HepG2 (cell line): ENCODE measurements around the gene PCGF2. TPM values are rescaled to one million over a fixed set of nuclear protein-coding genes. Genes with fewer than 3 reads are reported as not detected.
A peak's percentile ranks its signal among the peaks of the same experiment; 100 is the strongest.

Experiments used
- ATAC-seq: fragments of 200-7000 bp; cut with Tn5 transposase; 3 replicates; pipeline ENCODE4 v1.9.1; 2020; ENCODE audit warnings: mild to moderate bottlenecking, moderate library complexity
- BruUV-seq: library from RNA; stranded (reverse); fragments of 400-500 nt; replicated peaks from 2 replicates; lab custom pipeline; 2021; lab: Mats Ljungman, UMichigan
- CTCF ChIA-PET: fragments of 300-600 bp; formaldehyde crosslinking; extraction: SDS; loops from one replicate; lab custom pipeline; 2021; ENCODE audit warnings: low total read pairs, inconsistent platforms, low intra/inter-chr PET ratio; lab: Yijun Ruan, JAX
- POLR2A ChIA-PET: fragments of 350-600 bp; sonication (Branson Sonifier 250); formaldehyde crosslinking; loops from one replicate; lab custom pipeline; 2020; ENCODE audit warnings: antibody characterized with exemption, inconsistent platforms; lab: Yijun Ruan, JAX
- DNase-seq: peaks from one replicate; pipeline ENCODE4 v3.0.0-alpha.2; 2015; ENCODE audit warnings: low spot score
- FAIRE-seq: peaks from 3 replicates; lab custom pipeline; 2011; peaks lifted over from hg19 to GRCh38; lab: Jason Lieb, UNC
- H2AFZ ChIP-seq: one replicate; pipeline ENCODE4 v1.6.1; 2011; ENCODE audit warnings: low read length, inconsistent platforms
- H3K27ac ChIP-seq: fragments of 300-600 bp; 3 replicates; pipeline ENCODE4 v1.8.0; 2011; ENCODE audit warnings: mixed run types, mild to moderate bottlenecking, mixed read lengths, low read length, inconsistent platforms; ENCODE audit not compliant: insufficient read depth; ENCODE audit errors: extremely low read length
- H3K27me3 ChIP-seq, 2 experiments: fragments of 200-600 bp in 1 of 2; 2 replicates in 1 of 2; 3 replicates in 1 of 2; pipeline versions ENCODE4 v1.6.0 to v1.8.0; 2011; ENCODE audit warnings: low read length in 2 of 2, mild to moderate bottlenecking in 2 of 2, moderate library complexity in 2 of 2, inconsistent platforms in 1 of 2; ENCODE audit not compliant: insufficient read depth in 2 of 2, control insufficient read depth in 1 of 2
- H3K36me3 ChIP-seq, 2 experiments: fragments of 200-600 bp in 1 of 2; replicated peaks in 1 of 2; 2 replicates in 1 of 2; 3 replicates in 1 of 2; pipeline versions ENCODE4 v1.5.1 to v1.8.0; 2011; ENCODE audit warnings: low read length in 2 of 2, inconsistent platforms in 1 of 2; ENCODE audit not compliant: insufficient read depth in 2 of 2, control insufficient read depth in 1 of 2
- H3K4me1 ChIP-seq: 2 replicates; pipeline ENCODE4 v1.5.1; 2012; ENCODE audit warnings: low read length, inconsistent platforms; ENCODE audit not compliant: insufficient read depth
- H3K4me2 ChIP-seq: 2 replicates; pipeline ENCODE4 v1.6.0; 2011; ENCODE audit warnings: low read depth, low read length, inconsistent platforms
- H3K4me3 ChIP-seq, 3 experiments: fragments of 200-600 bp in 1 of 3; sonication (generic), shearing (Covaris generic) in 1 of 3; replicated peaks in 1 of 3; 2 replicates each; pipeline ENCODE4 v1.5.1; 2011 to 2016; ENCODE audit warnings: low read length in 3 of 3, inconsistent platforms in 2 of 3, low read depth in 2 of 3, mild to moderate bottlenecking in 2 of 3, control low read depth in 1 of 3, mixed read lengths in 1 of 3; ENCODE audit not compliant: insufficient read depth in 1 of 3
- H3K79me2 ChIP-seq: one replicate; pipeline ENCODE4 v1.6.1; 2011; ENCODE audit warnings: low read length, inconsistent platforms; ENCODE audit not compliant: insufficient read depth
- H3K9ac ChIP-seq: 2 replicates; pipeline ENCODE4 v1.6.0; 2011; ENCODE audit warnings: mild to moderate bottlenecking, low read depth, low read length, inconsistent platforms; ENCODE audit not compliant: insufficient read depth
- H3K9me3 ChIP-seq: 2 replicates; pipeline ENCODE4 v1.5.1; 2012; ENCODE audit warnings: mild to moderate bottlenecking, low read length
- H4K20me1 ChIP-seq: 2 replicates; pipeline ENCODE4 v1.6.0; 2011; ENCODE audit warnings: inconsistent platforms, mild to moderate bottlenecking, low read length, moderate library complexity; ENCODE audit not compliant: insufficient read depth
- GLI4 ChIP-seq: sonication (generic); formaldehyde crosslinking; IDR thresholded peaks from 2 replicates; pipeline ENCODE4 v1.5.1; 2020; ENCODE audit warnings: missing genetic modification reagents, mild to moderate bottlenecking, moderate library complexity, borderline replicate concordance
- HNRNPH1 ChIP-seq: fragments of 200-400 bp; formaldehyde crosslinking; optimal IDR thresholded peaks from 2 replicates; pipeline ENCODE3; 2017; ENCODE audit warnings: mild to moderate bottlenecking, low read depth, low read length
- RBFOX2 ChIP-seq: fragments of 200-400 bp; formaldehyde crosslinking; IDR thresholded peaks from 2 replicates; pipeline ENCODE4 v1.6.1; 2017; ENCODE audit warnings: low read depth, mild to moderate bottlenecking, low read length
- SKIL ChIP-seq: sonication (generic); formaldehyde crosslinking; IDR thresholded peaks from 2 replicates; pipeline ENCODE4 v1.8.0; 2022; ENCODE audit warnings: missing genetic modification reagents, mild to moderate bottlenecking, moderate library complexity, borderline replicate concordance
- SOX5 ChIP-seq: IDR thresholded peaks from 2 replicates; pipeline ENCODE4 v1.6.1; 2016; ENCODE audit warnings: borderline replicate concordance
- ZKSCAN5 ChIP-seq: sonication (generic); formaldehyde crosslinking; IDR thresholded peaks from 2 replicates; pipeline ENCODE4 v1.5.1; 2020; ENCODE audit warnings: mild to moderate bottlenecking, missing genetic modification reagents
- ZNF33A ChIP-seq: sonication (generic); formaldehyde crosslinking; IDR thresholded peaks from 2 replicates; pipeline ENCODE4 v1.5.1; 2020; ENCODE audit warnings: missing genetic modification reagents, mild to moderate bottlenecking, moderate library complexity, borderline replicate concordance
- ZNF740 ChIP-seq: sonication (generic); formaldehyde crosslinking; IDR thresholded peaks from 2 replicates; pipeline ENCODE4 v1.4.0; 2020; ENCODE audit warnings: missing genetic modification reagents
- ZNF761 ChIP-seq: sonication (generic); formaldehyde crosslinking; conservative IDR thresholded peaks from 2 replicates; pipeline ENCODE4 v1.4.0; 2020; ENCODE audit warnings: mild to moderate bottlenecking, missing genetic modification reagents
- ZNF780A ChIP-seq: sonication (generic); formaldehyde crosslinking; IDR thresholded peaks from 2 replicates; pipeline ENCODE4 v1.8.0; 2022; ENCODE audit warnings: mild to moderate bottlenecking, missing genetic modification reagents, moderate library complexity
- ZSCAN9 ChIP-seq: IDR thresholded peaks from 2 replicates; pipeline ENCODE4 v1.6.1; 2016; ENCODE audit warnings: borderline replicate concordance
- WGBS: methylation state at CpG from one replicate; pipeline ENCODE4 v1.1.6; 2017; ENCODE audit warnings: low lambda C conversion rate; 5-methylcytosine and 5-hydroxymethylcytosine counted together
- in situ Hi-C: cut with HindIII; loops from 2 replicates; pipeline ENCODE4 v1.10.0; 2017; ENCODE audit warnings: low pct_unique_long_range_greater_than_20kb; ENCODE audit not compliant: extremely low pct_ligation_motif_present
- intact Hi-C: fragments of 100-400 bp; cut with micrococcal nuclease; formaldehyde crosslinking; loops from one replicate; pipeline ENCODE4 v1.10.0; 2022; ENCODE audit not compliant: unreplicated experiment
- polyA plus RNA-seq, 8 experiments: library from polyadenylated mRNA; depleted of rRNA in 3 of 8; stranded (reverse) in 7 of 8; unstranded in 1 of 8; fragments of >200 nt; fragmentation: Illumina TruSeq in 4 of 8; extraction: Trizol in 4 of 8; gene quantifications; 2 replicates each; pipeline versions ENCODE4 v1.2.1 to v1.2.3, GENCODE V29; 2011 to 2016; ENCODE audit warnings: low read depth in 4 of 8, missing spikeins in 1 of 8, mixed read lengths in 1 of 8; ENCODE audit not compliant: insufficient read depth in 1 of 8
- total RNA-seq, 5 experiments: library from RNA; depleted of rRNA; stranded (reverse); fragments of >200 nt; fragmentation: Illumina TruSeq; extraction: Trizol; gene quantifications; 2 replicates each; pipeline ENCODE4 v1.2.3, GENCODE V29; 2016; ENCODE audit warnings: low read depth in 1 of 5
- TF ChIP-seq, protein P1 (sequence below): sonication (generic); formaldehyde crosslinking; IDR thresholded peaks from 2 replicates; pipeline ENCODE4 v1.8.1; 2023; ENCODE audit warnings: missing genetic modification reagents, inconsistent platforms, borderline replicate concordance

Gene PCGF2
- total and polyA plus RNA-seq, 2 of the 13 experiments (the other 11 are each of a cell fraction or from before 2014, with no cell fraction given), result 11.6 to 29.4 TPM

- no peak overlapping the region for H3K27ac ChIP-seq
- H4K20me1 ChIP-seq, result peaks cover 12% of the 10 kb centered on the region
- FAIRE-seq, result no peak
- CTCF ChIA-PET, result no interaction called here
- H3K4me2 ChIP-seq, result no peak overlapping the region
- ATAC-seq, result no peak
- in situ Hi-C loops, result no loop called here
- no TSS peak for BruUV-seq
- POLR2A ChIA-PET, result interaction anchor here (0.7 to 3.4 kb wide), 10 partner anchors 8 to 36 kb away, joined by 3 to 20 read pairs (median 3); partner anchors contain the start of gene EPOP
- no peak overlapping the region for H2AFZ ChIP-seq
- DNase-seq, result no peak
- H3K4me3 ChIP-seq, result no peak overlapping the region
- H3K79me2 ChIP-seq, result peaks cover 27% of the 10 kb centered on the region
- intact Hi-C loops, result no loop called here
- peaks cover 44 to 81% of the 10 kb centered on the region in 2 experiments for H3K36me3 ChIP-seq
- no peaks in the 10 kb centered on the region for H3K27me3 ChIP-seq
- H3K4me1 ChIP-seq, result peaks cover 48% of the 10 kb centered on the region
- H3K9ac ChIP-seq, result no peak overlapping the region
- WGBS, result 100% methylated on average over 3 of the region's 3 CpGs
- H3K9me3 ChIP-seq, result no peaks in the 10 kb centered on the region
- TF ChIP-seq ZKSCAN5, result no peak
- no peak for TF ChIP-seq SOX5 (CRISPR knock-in tag)
- no peak for TF ChIP-seq ZSCAN9 (CRISPR knock-in tag)
- TF ChIP-seq ZNF780A (CRISPR knock-in tag), result no peak
- no peak for TF ChIP-seq ZNF761 (CRISPR knock-in tag)
- no peak for TF ChIP-seq ZNF33A
- no peak for TF ChIP-seq HNRNPH1
- TF ChIP-seq ZNF740 (CRISPR knock-in tag), result 0 out of 2 replicates have a peak, but pooled peaks have one; percentile 22
- TF ChIP-seq GLI4 (CRISPR knock-in tag), result no peak
- TF ChIP-seq SKIL, result 0 out of 2 replicates have a peak, but pooled peaks have one; percentile 19
- TF ChIP-seq, protein P1, sequence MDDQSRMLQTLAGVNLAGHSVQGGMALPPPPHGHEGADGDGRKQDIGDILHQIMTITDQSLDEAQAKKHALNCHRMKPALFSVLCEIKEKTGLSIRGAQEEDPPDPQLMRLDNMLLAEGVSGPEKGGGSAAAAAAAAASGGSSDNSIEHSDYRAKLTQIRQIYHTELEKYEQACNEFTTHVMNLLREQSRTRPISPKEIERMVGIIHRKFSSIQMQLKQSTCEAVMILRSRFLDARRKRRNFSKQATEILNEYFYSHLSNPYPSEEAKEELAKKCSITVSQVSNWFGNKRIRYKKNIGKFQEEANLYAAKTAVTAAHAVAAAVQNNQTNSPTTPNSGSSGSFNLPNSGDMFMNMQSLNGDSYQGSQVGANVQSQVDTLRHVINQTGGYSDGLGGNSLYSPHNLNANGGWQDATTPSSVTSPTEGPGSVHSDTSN (CRISPR knock-in tag), result no peak
- peak; percentile 44; the same call in 1 of the 2 replicates for TF ChIP-seq RBFOX2
Measured at GRCh38 chr17:38710604-38710962, 37.6 kb downstream of the PCGF2 start.
